HFF-Myc (cell line): ENCODE data around the gene LRRC55.

ENCODE experiments used
- DNase-seq: peaks from one replicate; pipeline ENCODE4 v3.0.0-alpha.2; 2011; ENCODE audit warnings: low read depth; ENCODE audit errors: extremely low read depth
- H3K4me3 ChIP-seq: replicated peaks from 2 replicates; pipeline ENCODE4 v1.5.1; 2011; ENCODE audit warnings: low read depth, mild to moderate bottlenecking, control low read depth, low read length
- CTCF ChIP-seq: IDR thresholded peaks from 2 replicates; pipeline ENCODE4 v1.5.1; 2012; ENCODE audit warnings: mild to moderate bottlenecking, low read depth, low read length, control low read depth; ENCODE audit errors: missing control alignments

The LRRC55 gene

GRCh38 chr11:57207168-57207567 is 25.4 kb downstream of the LRRC55 start:
- no peak for DNase-seq
- TF ChIP-seq CTCF = no peak
- no peak overlapping the region for H3K4me3 ChIP-seq

GRCh38 chr11:57210781-57211180 is 29.0 kb downstream of the LRRC55 start:
- no peak for TF ChIP-seq CTCF
- no peak for DNase-seq

GRCh38 chr11:57213342-57214097 is 31.8 kb downstream of the LRRC55 start:
- no peak for DNase-seq
- no peak for TF ChIP-seq CTCF
- no peak overlapping the region for H3K4me3 ChIP-seq

More at GRCh38 chr11:57210781-57211180, 29.0 kb downstream of the LRRC55 start:
- H3K4me3 ChIP-seq = no peak overlapping the region

DNA sequence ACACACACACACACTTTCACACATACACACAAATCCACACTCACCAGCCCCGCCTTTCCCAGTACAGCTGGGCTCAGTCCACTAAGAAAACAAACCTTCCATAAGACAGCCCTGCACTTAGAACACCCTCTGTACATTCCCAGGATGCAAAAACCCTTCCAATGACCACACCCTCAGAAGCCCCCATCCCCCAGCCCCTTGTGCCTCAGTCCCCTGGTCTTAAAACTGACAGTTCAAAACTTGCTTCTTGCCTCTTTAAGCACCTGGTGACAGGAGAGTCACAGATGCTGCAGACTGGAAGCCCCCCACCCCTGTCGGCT is 32.3 kb downstream of the LRRC55 start:
- TF ChIP-seq CTCF = no peak
- H3K4me3 ChIP-seq = no peak overlapping the region
- DNase-seq = no peak

DNA sequence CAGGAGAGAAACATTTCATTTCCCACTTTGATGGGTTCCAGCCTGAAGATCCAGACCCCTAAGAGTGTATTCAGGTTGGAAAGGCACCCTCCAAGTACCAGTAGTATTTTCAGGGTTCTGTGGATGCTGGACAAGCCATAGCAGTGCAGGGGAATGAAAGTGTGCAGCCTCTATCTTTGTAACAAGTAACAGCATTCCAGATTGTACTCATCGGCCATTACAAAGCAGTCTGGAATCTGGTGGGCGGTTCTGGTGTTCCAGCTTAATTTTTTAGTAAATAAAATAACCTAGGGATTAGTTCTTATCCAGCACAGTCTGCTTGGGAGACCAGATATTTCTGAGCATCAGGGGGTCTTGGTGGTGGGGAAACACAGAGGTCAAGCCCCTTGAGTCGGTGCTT is 32.7 kb downstream of the LRRC55 start:
- DNase-seq = peak; percentile 11
- no peak overlapping the region for H3K4me3 ChIP-seq
- TF ChIP-seq CTCF = no peak

GRCh38 chr11:57216463-57216862 is 34.7 kb downstream of the LRRC55 start:
- DNase-seq = no peak
- H3K4me3 ChIP-seq = no peak overlapping the region
- no peak for TF ChIP-seq CTCF

- H3K4me3 ChIP-seq = no peak overlapping the region
- TF ChIP-seq CTCF = no peak
- DNase-seq = no peak
Measured at GRCh38 chr11:57217053-57217452, 35.3 kb downstream of the LRRC55 start.
